H1 (cell line): Measurements from ENCODE around the gene LYPD3. TPM values are rescaled to one million over a fixed set of nuclear protein-coding genes. Genes with fewer than 3 reads are reported as not detected.

Experiments used
- CHD2 ChIP-seq: IDR thresholded peaks from 2 replicates; pipeline ENCODE4 v1.6.1; 2012; ENCODE audit warnings: low read length, improper control_type of control experiment
- CREB1 ChIP-seq: IDR thresholded peaks from 2 replicates; pipeline ENCODE4 v1.6.1; 2012; ENCODE audit warnings: inconsistent platforms
- GABPA ChIP-seq: IDR thresholded peaks from 2 replicates; pipeline ENCODE4 v1.6.1; 2011; ENCODE audit warnings: mild to moderate bottlenecking, low read length, moderate library complexity, borderline replicate concordance; ENCODE audit not compliant: insufficient read depth
- RFX5 ChIP-seq: IDR thresholded peaks from 2 replicates; pipeline ENCODE4 v1.6.1; 2011; ENCODE audit warnings: low read depth, low read length, improper control_type of control experiment, borderline replicate concordance
- polyA plus RNA-seq, 7 experiments: library from polyadenylated mRNA; depleted of rRNA in 3 of 7; stranded (reverse) in 5 of 7; unstranded in 2 of 7; fragments of >200 nt in 5 of 7; fragments of 200-250 nt in 2 of 7; gene quantifications; 1 replicate in 5 of 7; 2 replicates in 1 of 7; 4 replicates in 1 of 7; pipeline versions ENCODE4 v1.2.1 to v1.2.3, GENCODE V29; 2011 to 2013; ENCODE audit warnings: missing spikeins in 2 of 7, mixed read lengths in 2 of 7
- total RNA-seq: library from RNA; stranded (reverse); fragmentation: NEBNext Ultra II Directional; extraction: Animal tissue kit (Norgen Biotek cat#: 25700); gene quantifications from 2 replicates; pipeline ENCODE4 v1.2.1, GENCODE V29; 2021

LYPD3 gene
- total and polyA plus RNA-seq, 2 of the 8 experiments (the other 6 are each of a cell fraction or from before 2014, with no cell fraction given): 4.1 to 16.4 TPM

- TF ChIP-seq CHD2: no peak
- no peak for TF ChIP-seq GABPA
- TF ChIP-seq CREB1: no peak
- TF ChIP-seq RFX5: no peak
Measured at GRCh38 chr19:43430142-43430710, 35.2 kb downstream of the LYPD3 start (continued).
